CD4-positive, alpha-beta T cell (primary cell): ENCODE results near the gene LAPTM5. TPM values are rescaled to one million over a fixed set of nuclear protein-coding genes. Genes with fewer than 3 reads are reported as not detected.

Experiments used
- ATAC-seq: fragments of 200-7000 bp; cut with Tn5 transposase; one replicate; pipeline ENCODE4 v1.10.0; 2022; ENCODE audit warnings: mild to moderate bottlenecking; ENCODE audit not compliant: poor library complexity
- CTCF ChIA-PET: fragments of 350-600 bp; sonication (Branson Sonifier 250); formaldehyde crosslinking; loops from one replicate; lab custom pipeline; 2021; ENCODE audit warnings: antibody characterized with exemption, inconsistent platforms; lab: Charles Lee
- POLR2A ChIA-PET: fragments of 350-600 bp; sonication (Branson Sonifier 250); formaldehyde crosslinking; loops from one replicate; lab custom pipeline; 2021; ENCODE audit warnings: antibody characterized with exemption, inconsistent platforms; lab: Charles Lee
- DNase-seq, 14 experiments: peaks; one replicate each; pipeline ENCODE4 v3.0.0-alpha.2; 2013 to 2020; ENCODE audit warnings: mixed read lengths in 2 of 14
- H3K27ac ChIP-seq, 2 donors: one replicate each; pipeline versions ENCODE4 v1.5.1 to v1.7.0; 2013; ENCODE audit warnings: low read length in 2 of 2, low read depth in 1 of 2, mild to moderate bottlenecking in 1 of 2
- H3K27me3 ChIP-seq, 2 experiments: 1 replicate in 1 of 2; 2 replicates in 1 of 2; pipeline versions ENCODE4 v1.6.1 to v1.7.0; 2013; ENCODE audit warnings: low read length in 2 of 2, control low read depth in 1 of 2, mild to moderate bottlenecking in 1 of 2, moderate library complexity in 1 of 2; ENCODE audit not compliant: insufficient read depth in 2 of 2, control insufficient read depth in 1 of 2
- H3K36me3 ChIP-seq: one replicate; pipeline ENCODE4 v1.6.1; 2013; ENCODE audit warnings: low read length, control low read depth; ENCODE audit not compliant: insufficient read depth
- H3K4me1 ChIP-seq: one replicate; pipeline ENCODE4 v1.6.1; 2013; ENCODE audit warnings: low read length, control low read depth; ENCODE audit not compliant: insufficient read depth
- H3K4me3 ChIP-seq: one replicate; pipeline ENCODE4 v1.5.1; 2013; ENCODE audit warnings: mild to moderate bottlenecking, low read length, moderate library complexity
- H3K9me3 ChIP-seq, 2 experiments: 1 replicate in 1 of 2; 2 replicates in 1 of 2; pipeline versions ENCODE4 v1.6.1 to v1.7.0; 2013; ENCODE audit warnings: low read length in 2 of 2, mild to moderate bottlenecking in 2 of 2, control low read depth in 1 of 2, moderate library complexity in 1 of 2; ENCODE audit not compliant: control insufficient read depth in 1 of 2, insufficient read depth in 1 of 2
- H3K27ac Mint-ChIP-seq: one replicate; pipeline ENCODE4 v1.8.0; 2020; ENCODE audit warnings: mixed read lengths
- H3K27me3 Mint-ChIP-seq: one replicate; pipeline ENCODE4 v1.8.0; 2021; ENCODE audit warnings: mixed read lengths
- H3K36me3 Mint-ChIP-seq: one replicate; pipeline ENCODE4 v1.8.0; 2021; ENCODE audit warnings: low read depth, mixed read lengths
- H3K4me1 Mint-ChIP-seq: one replicate; pipeline ENCODE4 v1.8.0; 2021; ENCODE audit warnings: low read depth, mixed read lengths
- H3K4me3 Mint-ChIP-seq: one replicate; pipeline ENCODE4 v1.8.0; 2020; ENCODE audit warnings: mild to moderate bottlenecking, mixed read lengths
- H3K9me3 Mint-ChIP-seq: one replicate; pipeline ENCODE4 v1.8.0; 2020; ENCODE audit warnings: mixed read lengths
- intact Hi-C, 2 experiments: fragments of 100-400 bp; cut with DNase I in 1 of 2; cut with micrococcal nuclease in 1 of 2; formaldehyde crosslinking; loops; one replicate each; pipeline versions ENCODE4 v1.15.1 to v1.9.0; 2023 to 2025; cut with DNase I, micrococcal nuclease
- total RNA-seq, 174 experiments: library from RNA in 2 of 174; stranded (reverse) in 2 of 174; gene quantifications; one replicate each; pipeline ENCODE4 v1.2.3 and lab custom pipeline; 2021 to 2026
- TF ChIP-seq, protein P1 (sequence below): fragments of 200-600 bp; IDR thresholded peaks from one replicate; pipeline ENCODE4 v1.8.0; 2022; ENCODE audit warnings: antibody characterized with exemption, mild to moderate bottlenecking

Gene LAPTM5
- total RNA-seq, 2 experiments from 2014 or later: 625 to 642 TPM

DNA sequence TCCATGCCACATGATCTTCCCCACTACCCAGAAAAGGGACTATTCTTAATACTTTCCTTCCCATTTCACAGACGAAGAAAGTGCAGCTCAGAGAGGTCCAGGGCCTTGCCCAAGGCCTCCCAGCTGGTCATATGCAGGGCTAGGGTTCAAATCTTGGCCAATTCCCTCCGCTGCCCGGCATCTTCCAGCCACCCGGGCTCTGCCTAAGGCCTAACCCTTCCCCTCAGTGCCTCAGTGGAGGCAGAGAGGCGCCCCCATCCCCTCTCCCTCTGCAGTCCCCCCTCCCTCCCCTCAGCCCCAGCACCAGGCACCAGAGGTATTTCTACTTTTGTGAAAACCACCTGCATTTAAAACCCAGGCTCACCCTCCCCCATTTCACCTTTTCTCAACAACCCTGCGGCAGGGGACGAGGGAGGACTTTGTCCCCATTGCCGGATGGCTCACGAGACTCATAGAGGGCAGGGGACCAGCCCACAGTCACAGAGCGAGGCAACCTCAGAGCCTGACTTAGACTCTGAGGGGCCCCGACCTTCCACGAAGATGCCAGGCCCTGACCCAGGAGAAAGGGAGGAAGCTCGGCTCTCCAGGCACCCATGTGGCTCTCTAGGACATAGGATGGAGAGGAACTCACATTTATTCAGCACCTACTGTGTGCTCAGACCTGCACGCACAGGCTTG lies 12.3 kb downstream of the LAPTM5 start:
- ATAC-seq: no peak
- H3K27me3 Mint-ChIP-seq: no peaks in the 10 kb centered on the region

DNA sequence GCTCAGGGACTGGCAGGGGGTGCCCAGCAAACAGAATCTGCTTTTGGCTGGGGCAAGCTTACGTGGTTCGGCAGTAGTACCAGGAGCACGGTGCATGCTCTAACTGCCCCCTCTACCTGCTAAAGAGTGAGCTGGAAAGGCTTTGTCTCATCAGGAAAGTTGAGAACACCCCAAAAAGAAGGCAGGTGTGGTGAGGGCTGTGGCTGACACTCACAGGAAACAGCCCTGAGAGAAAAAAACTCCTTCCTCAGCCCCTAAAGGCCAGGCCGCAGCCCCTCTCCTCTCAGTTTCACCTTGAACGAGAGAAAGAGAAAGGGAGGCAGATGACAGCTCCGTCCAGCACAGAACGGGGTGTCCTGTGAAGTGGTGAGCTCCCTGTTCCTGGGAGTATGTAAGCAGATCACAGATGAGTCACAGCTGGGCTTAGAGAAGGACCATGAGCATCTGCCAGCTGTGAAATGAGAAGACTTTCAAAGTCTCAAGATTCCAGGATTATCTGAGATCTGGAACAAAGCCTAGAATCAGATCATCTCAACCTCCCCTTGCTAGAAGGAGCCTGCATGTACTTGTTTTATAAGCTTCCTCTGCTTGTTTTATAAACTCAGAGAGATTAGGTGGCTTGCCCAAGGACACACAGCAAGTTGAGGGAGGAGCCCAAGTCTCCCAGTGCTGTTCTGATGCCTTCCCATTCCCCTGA lies 13.4 kb downstream of the LAPTM5 start:
- peak in 7 of 14 experiments; percentile 22 to 82 (median 41) for DNase-seq
- H3K27ac ChIP-seq: peak overlapping the region; percentile 95 to 97
- no peaks in the 10 kb centered on the region for H3K27me3 ChIP-seq
- H3K36me3 ChIP-seq: peaks cover 62% of the 10 kb centered on the region
- peaks cover 99% of the 10 kb centered on the region for H3K4me1 ChIP-seq
- intact Hi-C loops: loop anchor here in 1 of 2 experiments (1.0 kb wide), 1 partner anchor 12 kb away; no protein-coding TSS in a partner anchor
- Mint-ChIP-seq H3K27ac (peak overlapping the region; percentile 96), H3K9me3 (no peaks in the 10 kb centered on the region), H3K27me3 (no peaks in the 10 kb centered on the region), H3K4me1 (peaks cover 100% of the 10 kb centered on the region), H3K36me3 (peaks cover 87% of the 10 kb centered on the region), H3K4me3 (peak overlapping the region; percentile 83)
- POLR2A ChIA-PET: interaction anchor here (1.0 to 13.3 kb wide), 9 partner anchors 12 to 1563 kb away, joined by 4 to 457 read pairs (median 17); partner anchors contain the start of genes LAPTM5, MATN1 and SRSF4
- no peaks in the 10 kb centered on the region for H3K9me3 ChIP-seq
- CTCF ChIA-PET: interaction anchor here (0.6 to 3.8 kb wide), 10 partner anchors 11 to 281 kb away, joined by 3 to 43 read pairs (median 4); partner anchors contain the start of gene LAPTM5
- TF ChIP-seq, protein P1, sequence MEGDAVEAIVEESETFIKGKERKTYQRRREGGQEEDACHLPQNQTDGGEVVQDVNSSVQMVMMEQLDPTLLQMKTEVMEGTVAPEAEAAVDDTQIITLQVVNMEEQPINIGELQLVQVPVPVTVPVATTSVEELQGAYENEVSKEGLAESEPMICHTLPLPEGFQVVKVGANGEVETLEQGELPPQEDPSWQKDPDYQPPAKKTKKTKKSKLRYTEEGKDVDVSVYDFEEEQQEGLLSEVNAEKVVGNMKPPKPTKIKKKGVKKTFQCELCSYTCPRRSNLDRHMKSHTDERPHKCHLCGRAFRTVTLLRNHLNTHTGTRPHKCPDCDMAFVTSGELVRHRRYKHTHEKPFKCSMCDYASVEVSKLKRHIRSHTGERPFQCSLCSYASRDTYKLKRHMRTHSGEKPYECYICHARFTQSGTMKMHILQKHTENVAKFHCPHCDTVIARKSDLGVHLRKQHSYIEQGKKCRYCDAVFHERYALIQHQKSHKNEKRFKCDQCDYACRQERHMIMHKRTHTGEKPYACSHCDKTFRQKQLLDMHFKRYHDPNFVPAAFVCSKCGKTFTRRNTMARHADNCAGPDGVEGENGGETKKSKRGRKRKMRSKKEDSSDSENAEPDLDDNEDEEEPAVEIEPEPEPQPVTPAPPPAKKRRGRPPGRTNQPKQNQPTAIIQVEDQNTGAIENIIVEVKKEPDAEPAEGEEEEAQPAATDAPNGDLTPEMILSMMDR: no peak
- ATAC-seq: peak; percentile 25
- peak overlapping the region; percentile 42 for H3K4me3 ChIP-seq

More for the DNA sequence above, 12.3 kb downstream of the LAPTM5 start:
- Mint-ChIP-seq H3K27ac (peak overlapping the region; percentile 96), H3K36me3 (peaks cover 86% of the 10 kb centered on the region), H3K4me1 (peaks cover 100% of the 10 kb centered on the region), H3K9me3 (no peaks in the 10 kb centered on the region), H3K4me3 (peak overlapping the region; percentile 85)
- intact Hi-C loops: no loop called here
- CTCF ChIA-PET: interaction anchor here (3.2 to 3.8 kb wide), 2 partner anchors 11 to 35 kb away, joined by 29 to 43 read pairs; partner anchors contain the start of gene LAPTM5
- POLR2A ChIA-PET: interaction anchor here (1.6 to 13.3 kb wide), 6 partner anchors 13 to 34 kb away, joined by 6 to 457 read pairs (median 48); partner anchors contain the start of genes LAPTM5 and MATN1
- Histone ChIP-seq H3K4me3 (peak overlapping the region; percentile 8), H3K27me3 (no peaks in the 10 kb centered on the region), H3K9me3 (no peaks in the 10 kb centered on the region), H3K4me1 (peaks cover 100% of the 10 kb centered on the region), H3K27ac (peak overlapping the region; percentile 95 to 97), H3K36me3 (peaks cover 53% of the 10 kb centered on the region)
- DNase-seq: no peak
- TF ChIP-seq, protein P1: no peak

DNA sequence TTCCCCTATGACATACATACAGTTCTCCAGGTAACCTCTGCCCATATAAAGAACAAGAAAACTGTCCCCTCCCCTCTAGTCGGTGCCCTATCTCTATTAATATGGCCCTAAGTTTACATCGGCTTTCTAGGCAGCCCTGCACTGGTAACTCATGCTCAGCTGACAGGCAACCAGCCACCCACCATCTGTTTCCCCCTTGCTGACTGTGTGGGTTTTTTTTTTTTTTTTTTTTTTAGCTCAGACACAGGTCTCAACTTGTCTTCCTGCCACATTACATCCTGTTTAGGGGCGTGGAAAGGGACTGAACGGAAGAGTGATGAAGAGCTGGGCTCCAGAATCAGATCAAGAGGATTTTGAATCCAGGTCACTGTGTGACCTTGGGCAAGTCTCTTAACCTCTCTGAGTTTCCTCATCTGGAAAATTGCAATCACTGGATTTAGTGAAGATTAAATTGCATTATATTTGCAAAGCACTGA lies 14.0 kb downstream of the LAPTM5 start:
- Mint-ChIP-seq H3K27ac (peak overlapping the region; percentile 96), H3K36me3 (peaks cover 87% of the 10 kb centered on the region), H3K27me3 (no peaks in the 10 kb centered on the region), H3K9me3 (no peaks in the 10 kb centered on the region), H3K4me1 (peaks cover 100% of the 10 kb centered on the region), H3K4me3 (peak overlapping the region; percentile 83)
- ChIA-PET POLR2A (interaction anchor here (0.6 to 13.3 kb wide), 12 partner anchors 11 to 1562 kb away, joined by 3 to 457 read pairs (median 6); partner anchors contain the start of genes LAPTM5, MATN1, PEF1 and SNRNP40), CTCF (interaction anchor here (0.6 to 3.8 kb wide), 9 partner anchors 11 to 282 kb away, joined by 3 to 43 read pairs (median 4); partner anchors contain the start of gene LAPTM5)
- ATAC-seq: peak; percentile 81
- intact Hi-C loops: loop anchor here (1.0 to 2.0 kb wide), 3 partner anchors 13 to 35 kb away; no protein-coding TSS in a partner anchor
- H3K27ac ChIP-seq: peak overlapping the region; percentile 95 to 97
- no peaks in the 10 kb centered on the region for H3K9me3 ChIP-seq
- H3K4me3 ChIP-seq: peak overlapping the region; percentile 42
- H3K27me3 ChIP-seq: no peaks in the 10 kb centered on the region
- TF ChIP-seq, protein P1: no peak
- DNase-seq: peak; percentile 50 to 93 (median 64)
- peaks cover 68% of the 10 kb centered on the region for H3K36me3 ChIP-seq
- H3K4me1 ChIP-seq: peaks cover 99% of the 10 kb centered on the region
